Colonic mucosa (tissue), 4 donors: Measurements from ENCODE around the gene SACM1L. TPM values are rescaled to one million over a fixed set of nuclear protein-coding genes. Genes with fewer than 3 reads are reported as not detected.
A peak's percentile ranks its signal among the peaks of the same experiment; 100 is the strongest.

Experiments used
- DNase-seq: peaks from one replicate; pipeline ENCODE4 v3.0.0-alpha.2; 2020
- H3K27ac ChIP-seq: fragments of 200-600 bp; one replicate; pipeline ENCODE4 v1.8.0; 2021
- H3K27me3 ChIP-seq: fragments of 200-600 bp; one replicate; pipeline ENCODE4 v1.8.0; 2021
- H3K36me3 ChIP-seq: fragments of 200-600 bp; one replicate; pipeline ENCODE4 v1.8.0; 2021
- H3K4me1 ChIP-seq: fragments of 200-600 bp; one replicate; pipeline ENCODE4 v1.8.0; 2021; ENCODE audit warnings: mild to moderate bottlenecking
- H3K4me3 ChIP-seq: fragments of 200-600 bp; one replicate; pipeline ENCODE4 v1.8.0; 2021
- H3K9ac ChIP-seq, 2 donors: one replicate each; pipeline ENCODE4 v1.7.0; 2013; ENCODE audit warnings: control low read depth in 2 of 2, low read depth in 2 of 2, low read length in 2 of 2
- H3K9me3 ChIP-seq: fragments of 200-600 bp; one replicate; pipeline ENCODE4 v1.8.0; 2021
- intact Hi-C: fragments of 100-400 bp; cut with DNase I; formaldehyde crosslinking; loops from one replicate; pipeline ENCODE4 v1.14.1; 2022
- total RNA-seq, 2 donors: library from RNA; stranded (reverse); fragmentation: NEBNext Ultra II Directional in 1 of 2; extraction: Animal tissue kit (Norgen Biotek cat#: 25700) in 1 of 2; gene quantifications; one replicate each; pipeline ENCODE4 v1.2.1, GENCODE V29; 2021
- TF ChIP-seq, protein P1 (sequence below): fragments of 200-600 bp; IDR thresholded peaks from one replicate; pipeline ENCODE4 v1.8.0; 2022; ENCODE audit warnings: antibody characterized with exemption, mild to moderate bottlenecking
- donor health status: healthy.
- donor health status: DM: no; HTN: no; CAD: no.
- donor health status: DM: no; HTN: no; CAD: no.

The SACM1L gene
- total RNA-seq, 2 donors from 2014 or later = 47.2 TPM

DNA sequence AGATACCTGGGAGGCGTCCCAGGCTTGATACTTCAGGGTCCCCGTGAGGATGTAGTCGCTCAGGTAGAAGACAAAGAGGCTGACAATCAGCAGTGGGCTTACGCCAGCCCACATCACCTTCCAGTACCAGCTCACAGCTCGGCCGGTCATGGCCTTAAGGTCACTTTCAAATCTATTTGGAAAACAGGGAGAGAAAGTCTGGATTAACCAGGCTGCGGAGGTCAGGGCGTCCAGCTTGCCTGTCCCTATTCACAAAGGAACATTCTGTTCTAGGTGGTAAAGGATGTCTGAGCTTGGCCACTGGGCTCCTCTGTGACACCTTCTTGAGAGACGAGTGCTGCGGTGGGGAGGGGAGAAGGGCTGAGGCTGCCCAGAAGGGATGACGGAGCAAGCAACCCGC, 70.7 kb downstream of the SACM1L start:
- Histone ChIP-seq H3K9ac (no peak overlapping the region), H3K27me3 (no peaks in the 10 kb centered on the region), H3K36me3 (no peaks in the 10 kb centered on the region), H3K9me3 (no peaks in the 10 kb centered on the region), H3K27ac (no peak overlapping the region), H3K4me3 (no peak overlapping the region), H3K4me1 (no peaks in the 10 kb centered on the region)
- intact Hi-C loops = loop anchor here (2.0 kb wide), 2 partner anchors 73 to 319 kb away; no protein-coding TSS in a partner anchor
- TF ChIP-seq, protein P1, sequence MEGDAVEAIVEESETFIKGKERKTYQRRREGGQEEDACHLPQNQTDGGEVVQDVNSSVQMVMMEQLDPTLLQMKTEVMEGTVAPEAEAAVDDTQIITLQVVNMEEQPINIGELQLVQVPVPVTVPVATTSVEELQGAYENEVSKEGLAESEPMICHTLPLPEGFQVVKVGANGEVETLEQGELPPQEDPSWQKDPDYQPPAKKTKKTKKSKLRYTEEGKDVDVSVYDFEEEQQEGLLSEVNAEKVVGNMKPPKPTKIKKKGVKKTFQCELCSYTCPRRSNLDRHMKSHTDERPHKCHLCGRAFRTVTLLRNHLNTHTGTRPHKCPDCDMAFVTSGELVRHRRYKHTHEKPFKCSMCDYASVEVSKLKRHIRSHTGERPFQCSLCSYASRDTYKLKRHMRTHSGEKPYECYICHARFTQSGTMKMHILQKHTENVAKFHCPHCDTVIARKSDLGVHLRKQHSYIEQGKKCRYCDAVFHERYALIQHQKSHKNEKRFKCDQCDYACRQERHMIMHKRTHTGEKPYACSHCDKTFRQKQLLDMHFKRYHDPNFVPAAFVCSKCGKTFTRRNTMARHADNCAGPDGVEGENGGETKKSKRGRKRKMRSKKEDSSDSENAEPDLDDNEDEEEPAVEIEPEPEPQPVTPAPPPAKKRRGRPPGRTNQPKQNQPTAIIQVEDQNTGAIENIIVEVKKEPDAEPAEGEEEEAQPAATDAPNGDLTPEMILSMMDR = no peak
- DNase-seq = no peak

GRCh38 chr3:45760878-45761711, 71.9 kb downstream of the SACM1L start:
- Histone ChIP-seq H3K4me1 (no peaks in the 10 kb centered on the region), H3K27ac (no peak overlapping the region)
- intact Hi-C loops = loop anchor here (2.0 kb wide), 2 partner anchors 72 to 318 kb away; no protein-coding TSS in a partner anchor

DNA sequence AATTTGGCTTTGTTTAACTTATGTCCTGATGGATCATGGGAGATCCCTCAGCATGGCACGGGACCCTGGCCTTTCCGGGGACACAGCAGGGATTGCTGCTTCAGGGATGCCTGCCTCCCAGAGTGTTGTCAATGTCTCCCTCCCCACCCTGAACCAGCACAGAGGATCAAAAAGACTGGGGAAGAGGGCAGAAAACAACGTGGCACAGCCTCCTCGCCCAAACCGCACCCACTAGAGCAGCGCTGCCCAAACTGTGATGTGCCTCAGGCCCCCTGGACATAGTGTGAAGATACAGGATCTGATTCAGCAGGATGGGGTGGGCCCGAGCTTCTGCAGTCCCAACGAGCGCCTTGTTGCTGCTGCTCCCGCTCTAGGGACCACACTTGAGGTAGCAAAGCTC, 72.6 kb downstream of the SACM1L start:
- H3K9ac ChIP-seq = no peak overlapping the region
- TF ChIP-seq, protein P1 = no peak
- H3K9me3 ChIP-seq = no peaks in the 10 kb centered on the region
- H3K36me3 ChIP-seq = no peaks in the 10 kb centered on the region
- no peak overlapping the region for H3K27ac ChIP-seq
- DNase-seq = no peak
- no peak overlapping the region for H3K4me3 ChIP-seq
- H3K4me1 ChIP-seq = no peaks in the 10 kb centered on the region
- no peaks in the 10 kb centered on the region for H3K27me3 ChIP-seq
- intact Hi-C loops = loop anchor here (2.0 kb wide), 3 partner anchors 71 to 317 kb away; no protein-coding TSS in a partner anchor

More at GRCh38 chr3:45760878-45761711, 71.9 kb downstream of the SACM1L start:
- no peaks in the 10 kb centered on the region for H3K9me3 ChIP-seq
- TF ChIP-seq, protein P1 = peak; percentile 71
- H3K4me3 ChIP-seq = no peak overlapping the region
- H3K27me3 ChIP-seq = no peaks in the 10 kb centered on the region
- H3K9ac ChIP-seq = no peak overlapping the region
- DNase-seq = peak; percentile 51
- no peaks in the 10 kb centered on the region for H3K36me3 ChIP-seq

GRCh38 chr3:45762647-45763302, 73.6 kb downstream of the SACM1L start:
- Histone ChIP-seq H3K36me3 (no peaks in the 10 kb centered on the region), H3K27me3 (no peaks in the 10 kb centered on the region), H3K4me3 (no peak overlapping the region), H3K4me1 (no peaks in the 10 kb centered on the region), H3K9me3 (no peaks in the 10 kb centered on the region), H3K27ac (no peak overlapping the region), H3K9ac (no peak overlapping the region)
- intact Hi-C loops = loop anchor here (2.0 kb wide), 1 partner anchor 166 kb away; no protein-coding TSS in a partner anchor
- TF ChIP-seq, protein P1 = no peak
- DNase-seq = peak; percentile 11

GRCh38 chr3:45763303-45763675, 74.1 kb downstream of the SACM1L start:
- H3K9ac ChIP-seq = no peak overlapping the region
- no peak for DNase-seq
- H3K27me3 ChIP-seq = no peaks in the 10 kb centered on the region
- H3K9me3 ChIP-seq = no peaks in the 10 kb centered on the region
- H3K36me3 ChIP-seq = no peaks in the 10 kb centered on the region
- intact Hi-C loops = loop anchor here (2.0 kb wide), 1 partner anchor 166 kb away; no protein-coding TSS in a partner anchor
- no peaks in the 10 kb centered on the region for H3K4me1 ChIP-seq
- H3K4me3 ChIP-seq = no peak overlapping the region
- TF ChIP-seq, protein P1 = no peak
- no peak overlapping the region for H3K27ac ChIP-seq
